Measurements from ENCODE around the gene RAVER1.

DNA sequence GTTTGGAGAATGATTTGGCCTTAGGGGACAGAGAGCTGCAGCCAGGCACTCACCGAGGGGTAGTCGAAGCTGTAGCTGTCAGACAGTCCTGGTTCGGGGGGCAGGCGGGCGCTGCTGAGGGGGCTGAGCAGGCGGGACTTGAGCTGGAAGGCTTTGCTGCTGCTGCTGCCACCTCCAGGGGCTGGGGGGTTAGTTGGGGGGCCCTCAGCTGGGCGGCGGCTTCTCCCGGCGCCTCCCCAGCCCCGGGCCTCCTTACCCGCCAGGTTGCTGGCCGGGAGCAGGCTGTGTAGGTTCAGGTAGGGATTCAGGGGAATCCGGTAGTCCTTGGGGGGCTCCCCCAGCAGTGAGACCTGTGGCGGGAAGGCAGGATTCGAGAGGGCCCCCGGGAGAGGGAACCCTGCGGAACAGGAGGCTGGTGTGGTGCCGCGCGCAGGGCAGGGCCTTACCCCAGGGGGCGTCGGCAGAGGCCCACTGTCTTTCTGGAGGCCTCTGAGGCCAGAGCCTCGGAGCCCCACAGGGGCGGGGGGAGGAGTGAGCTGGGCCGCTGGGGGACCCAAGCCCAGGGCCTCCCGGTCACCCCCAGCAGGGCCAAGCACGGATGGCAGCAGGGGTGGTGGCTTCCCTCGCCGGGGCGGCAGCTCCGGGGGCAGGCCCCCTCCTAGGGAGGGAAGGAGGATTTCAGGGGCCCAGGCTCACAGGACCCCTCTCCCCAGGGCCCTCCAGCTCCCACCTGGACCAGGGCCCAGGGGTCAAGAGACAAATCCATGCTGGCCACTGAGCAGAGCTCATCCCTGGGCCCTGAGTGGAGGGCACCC is 12.5 kb downstream of the RAVER1 start:
- TF ChIP-seq POLR2A (IDR thresholded peaks at IDR 0.05; ENCODE audit: control extremely low read depth in 1 of 2, low read depth in 2 of 2, low read length in 2 of 2) (no peak), EZH2 (IDR thresholded peaks at IDR 0.05; ENCODE audit: low read depth, low read length, severe bottlenecking) (no peak)

Data from H1 (cell line).